ENCODE results near the gene ATP2B2.

Gene ATP2B2

GRCh38 chr3:10387881-10388609 lies 117.3 kb downstream of the ATP2B2 start:
- no peak for ATAC-seq
- TF ChIP-seq ZC3H10 (CRISPR knock-in tag; IDR thresholded peaks at IDR 0.05), result no peak
- TF ChIP-seq ZFP3 (CRISPR knock-in tag; IDR thresholded peaks at IDR 0.05), result no peak
- no peak for TF ChIP-seq CREB5 (CRISPR knock-in tag; IDR thresholded peaks at IDR 0.05; ENCODE audit: low read depth)
- TF ChIP-seq GLIS3 (CRISPR knock-in tag; IDR thresholded peaks at IDR 0.05), result no peak
- no peak for TF ChIP-seq TSHZ2 (CRISPR knock-in tag; IDR thresholded peaks at IDR 0.05)
- TF ChIP-seq TCF4 (CRISPR knock-in tag; IDR thresholded peaks at IDR 0.05; ENCODE audit: borderline replicate concordance), result no peak
- no peak for TF ChIP-seq CSRNP3 (CRISPR knock-in tag; IDR thresholded peaks at IDR 0.05)
- no peak for TF ChIP-seq TOX (CRISPR knock-in tag; IDR thresholded peaks at IDR 0.05; ENCODE audit: borderline replicate concordance)
- TF ChIP-seq ARNTL (CRISPR knock-in tag; IDR thresholded peaks at IDR 0.05; ENCODE audit: borderline replicate concordance, low read depth), result no peak
- no peak for TF ChIP-seq OSR1 (CRISPR knock-in tag; IDR thresholded peaks at IDR 0.05)
- no peak for TF ChIP-seq ZNF70 (CRISPR knock-in tag; IDR thresholded peaks at IDR 0.05)
- no peak for TF ChIP-seq ZFP30 (CRISPR knock-in tag; IDR thresholded peaks at IDR 0.05)
- TF ChIP-seq ZNF565 (CRISPR knock-in tag; conservative IDR thresholded peaks at IDR 0.05; ENCODE audit: low read depth), result no peak
- TF ChIP-seq BACH2 (CRISPR knock-in tag; IDR thresholded peaks at IDR 0.05; ENCODE audit: borderline replicate concordance), result no peak

- TF ChIP-seq ISL1 (CRISPR knock-in tag; IDR thresholded peaks at IDR 0.05) (no peak), CSRNP3 (CRISPR knock-in tag; IDR thresholded peaks at IDR 0.05) (no peak), PPARA (CRISPR knock-in tag; IDR thresholded peaks at IDR 0.05; ENCODE audit: borderline replicate concordance) (no peak), ZNF70 (CRISPR knock-in tag; IDR thresholded peaks at IDR 0.05) (no peak), ARNTL (CRISPR knock-in tag; IDR thresholded peaks at IDR 0.05; ENCODE audit: borderline replicate concordance, low read depth) (no peak), BACH2 (CRISPR knock-in tag; IDR thresholded peaks at IDR 0.05; ENCODE audit: borderline replicate concordance) (no peak), ZFP3 (CRISPR knock-in tag; IDR thresholded peaks at IDR 0.05) (no peak), ESRRG (CRISPR knock-in tag; IDR thresholded peaks at IDR 0.05) (no peak)
- ATAC-seq, result no peak
Observed at GRCh38 chr3:10386121-10386520, 119.3 kb downstream of the ATP2B2 start.

- no peak for ATAC-seq
- TF ChIP-seq PATZ1 (CRISPR knock-in tag; IDR thresholded peaks at IDR 0.05; ENCODE audit: borderline replicate concordance), result no peak
- no peak for TF ChIP-seq ESRRG (CRISPR knock-in tag; IDR thresholded peaks at IDR 0.05)
Observed at GRCh38 chr3:10384541-10385360, 120.6 kb downstream of the ATP2B2 start.

Data from SK-N-SH treated with all-trans-retinoic acid at 6 μM for 48 hours (cell line).